NCI-H2171 treated with DMSO at 0.1 percent for 48 hours (cell line): ENCODE measurements around the gene RNF123.

ENCODE experiments used
- DNase-seq: peaks from one replicate; lab custom pipeline; 2025; lab: John Stamatoyannopoulos, UW

Gene RNF123

DNA sequence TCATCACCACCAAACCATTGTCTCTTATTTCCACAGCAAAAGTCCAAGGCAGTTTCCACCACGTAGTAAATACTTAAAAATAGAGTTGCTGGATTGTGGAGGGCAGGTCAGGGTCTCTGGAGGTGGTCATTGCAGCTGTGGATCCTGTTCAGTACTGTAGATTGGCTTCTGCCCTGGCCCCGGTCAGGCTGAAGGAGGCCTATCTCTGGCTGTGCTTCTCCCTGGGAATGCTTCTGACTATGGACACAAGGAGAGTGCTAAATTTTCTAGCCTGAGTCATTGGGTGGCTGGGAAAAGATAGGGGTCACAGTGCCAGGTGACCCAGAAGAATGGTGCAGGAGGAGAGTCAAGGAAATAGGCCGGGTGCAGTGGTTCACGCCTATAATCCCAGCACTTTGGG, 60.7 kb downstream of the RNF123 start:
- no peak for DNase-seq

GRCh38 chr3:49751501-49751900, 62.1 kb downstream of the RNF123 start:
- DNase-seq: no peak

GRCh38 chr3:49754536-49754935, 65.2 kb downstream of the RNF123 start:
- DNase-seq: no peak

GRCh38 chr3:49756036-49756435, 66.7 kb downstream of the RNF123 start:
- no peak for DNase-seq

GRCh38 chr3:49757197-49757596, 67.8 kb downstream of the RNF123 start:
- DNase-seq: no peak

GRCh38 chr3:49759226-49759625, 69.9 kb downstream of the RNF123 start:
- no peak for DNase-seq

DNA sequence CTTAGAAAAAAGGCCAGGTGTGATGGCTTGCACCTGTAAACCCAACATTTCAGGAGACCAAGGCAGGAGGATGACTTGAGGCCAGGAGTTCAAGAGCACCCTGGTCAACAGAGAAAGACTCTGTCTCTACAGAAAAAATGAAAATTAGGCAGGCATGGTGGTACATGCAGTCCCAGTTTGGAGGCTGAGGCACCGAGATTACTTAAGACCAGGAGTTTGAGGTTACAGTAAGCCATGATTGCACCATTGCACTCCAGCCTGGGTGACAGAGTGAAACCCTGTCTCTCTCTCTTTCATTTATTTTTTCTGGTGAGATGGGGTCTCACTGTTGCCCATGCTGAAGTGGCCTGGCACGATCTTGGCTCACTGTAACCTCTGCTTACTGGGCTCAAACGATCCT, 72.3 kb downstream of the RNF123 start:
- no peak for DNase-seq

DNA sequence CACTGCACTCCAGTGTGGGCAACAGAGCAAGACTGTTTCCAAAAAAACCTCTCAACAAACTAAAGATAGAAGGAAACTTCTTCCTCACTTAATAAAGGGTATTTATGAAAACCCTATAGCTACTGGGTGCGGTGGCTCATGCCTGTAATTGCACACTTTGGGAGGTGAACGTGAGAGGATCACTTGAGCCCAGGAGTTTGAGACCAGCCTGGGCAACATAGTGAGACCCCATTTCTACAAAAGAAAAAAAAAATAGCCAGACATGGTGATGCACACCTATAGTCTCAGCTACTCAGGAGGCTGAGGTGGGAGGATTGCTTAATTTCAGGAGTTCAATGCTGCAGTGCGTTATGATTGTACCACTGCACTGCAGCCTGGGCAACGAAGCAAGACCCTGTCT, 74.6 kb downstream of the RNF123 start:
- DNase-seq: no peak

DNA sequence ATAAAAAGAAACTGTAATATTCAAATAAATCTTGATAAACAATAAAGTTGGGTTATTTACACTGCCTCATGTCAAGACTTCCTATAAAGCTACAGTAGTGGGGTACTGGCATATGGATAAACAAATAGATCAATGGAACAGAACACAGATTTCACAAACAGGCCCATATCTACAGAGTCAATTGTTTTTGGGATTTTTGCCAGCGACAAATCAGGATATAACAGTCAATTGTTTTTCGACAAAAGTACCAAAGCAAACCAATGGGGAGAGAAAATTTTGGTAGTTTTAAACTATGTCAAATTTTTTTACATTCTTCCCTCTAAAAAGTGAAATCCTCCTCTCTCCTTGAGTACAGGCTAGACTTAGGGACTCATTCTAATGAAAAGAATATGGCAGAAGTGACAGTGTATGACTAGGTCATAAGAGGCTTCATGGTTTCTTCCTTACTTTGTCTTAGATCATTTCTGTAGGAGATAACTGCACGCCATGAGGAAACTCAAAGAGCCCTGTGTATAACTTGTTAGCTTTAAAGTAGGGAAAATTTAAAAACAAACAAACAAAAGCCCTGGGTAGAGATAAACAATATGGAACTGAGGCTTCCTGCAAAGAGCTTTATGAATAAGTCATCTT, 80.0 kb downstream of the RNF123 start:
- DNase-seq: no peak

GRCh38 chr3:49769926-49770325, 80.6 kb downstream of the RNF123 start:
- DNase-seq: no peak
